CD4-positive, CD25-positive, alpha-beta regulatory T cell (primary cell): Measurements from ENCODE around the gene WDFY3. TPM values are rescaled to one million over a fixed set of nuclear protein-coding genes. Genes with fewer than 3 reads are reported as not detected.
"Not testable (repeated sequence)": the region's sequence is repeated elsewhere in the genome, so short reads cannot be mapped to it uniquely, and the experiment has no call there.

Source experiments
- ATAC-seq, 2 donors: fragments of 150-1000 bp; cut with Tn5 transposase; one replicate each; pipeline ENCODE4 v1.10.0; 2021; ENCODE audit warnings: low read depth in 2 of 2, moderate number of reproducible peaks in 2 of 2, moderate library complexity in 1 of 2
- DNase-seq, 3 donors: peaks; one replicate each; pipeline versions ENCODE4 v3.0.0 to v3.0.0-alpha.2; 2012 to 2022; ENCODE audit warnings: mixed read lengths in 1 of 3
- H3K27ac ChIP-seq: one replicate; pipeline ENCODE4 v1.7.0; 2013; ENCODE audit warnings: mild to moderate bottlenecking, low read length; ENCODE audit not compliant: insufficient read depth, poor library complexity, severe bottlenecking
- H3K27me3 ChIP-seq: one replicate; pipeline ENCODE4 v1.7.0; 2013; ENCODE audit warnings: low read length; ENCODE audit not compliant: control insufficient read depth, insufficient read depth
- H3K36me3 ChIP-seq: one replicate; pipeline ENCODE4 v1.7.0; 2013; ENCODE audit warnings: mild to moderate bottlenecking, low read length, moderate library complexity; ENCODE audit not compliant: control insufficient read depth, insufficient read depth
- H3K4me1 ChIP-seq: 2 replicates; pipeline ENCODE4 v1.7.0; 2013; ENCODE audit warnings: mild to moderate bottlenecking, low read length; ENCODE audit not compliant: insufficient read depth, control insufficient read depth, poor library complexity, severe bottlenecking
- H3K4me3 ChIP-seq: one replicate; pipeline ENCODE4 v1.7.0; 2013; ENCODE audit warnings: low read depth, mild to moderate bottlenecking, low read length, moderate library complexity
- H3K9me3 ChIP-seq, 2 experiments: 1 replicate in 1 of 2; 2 replicates in 1 of 2; pipeline ENCODE4 v1.7.0; 2013; ENCODE audit warnings: low read length in 2 of 2, mild to moderate bottlenecking in 1 of 2, moderate library complexity in 1 of 2; ENCODE audit not compliant: control insufficient read depth in 2 of 2
- H3K27ac Mint-ChIP-seq, 3 donors: one replicate each; pipeline ENCODE4 v1.8.0; 2020 to 2022; ENCODE audit warnings: mild to moderate bottlenecking in 3 of 3, mixed read lengths in 3 of 3, moderate library complexity in 2 of 3
- H3K27me3 Mint-ChIP-seq: one replicate; pipeline ENCODE4 v1.8.0; 2022; ENCODE audit warnings: mild to moderate bottlenecking, mixed read lengths
- H3K36me3 Mint-ChIP-seq: one replicate; pipeline ENCODE4 v1.8.0; 2020; ENCODE audit warnings: mixed read lengths
- H3K4me1 Mint-ChIP-seq, 4 donors: one replicate each; pipeline ENCODE4 v1.8.0; 2020 to 2022; ENCODE audit warnings: mixed read lengths in 4 of 4, mild to moderate bottlenecking in 1 of 4
- H3K4me3 Mint-ChIP-seq, 4 donors: one replicate each; pipeline ENCODE4 v1.8.0; 2020 to 2022; ENCODE audit warnings: mild to moderate bottlenecking in 4 of 4, mixed read lengths in 4 of 4, moderate library complexity in 3 of 4
- H3K9me3 Mint-ChIP-seq, 7 donors: one replicate each; pipeline ENCODE4 v1.8.0; 2020 to 2022; ENCODE audit warnings: mixed read lengths in 7 of 7, mild to moderate bottlenecking in 3 of 7, moderate library complexity in 2 of 7
- polyA plus RNA-seq, 4 donors: library from polyadenylated mRNA; unstranded; fragments of 300-500 nt; fragmentation: Illumina TruSeq; gene quantifications; one replicate each; pipeline ENCODE4 v1.2.3, GENCODE V29; 2021
- total RNA-seq: library from RNA; stranded (reverse); gene quantifications from one replicate; pipeline ENCODE4 v1.2.3, GENCODE V29; 2022

The WDFY3 gene
- total and polyA plus RNA-seq, 5 donors from 2014 or later = 0.44 TPM; not detected in 4

GRCh38 chr4:84677093-84677492 is 289.4 kb downstream of the WDFY3 start:
- H3K4me3 Mint-ChIP-seq = no peak overlapping the region
- no peaks in the 10 kb centered on the region for H3K27me3 ChIP-seq
- no peak overlapping the region for H3K4me3 ChIP-seq
- H3K36me3 Mint-ChIP-seq = no peaks in the 10 kb centered on the region
- no peaks in the 10 kb centered on the region for H3K4me1 ChIP-seq
- H3K27ac Mint-ChIP-seq = no peak overlapping the region
- H3K9me3 ChIP-seq = no peaks in the 10 kb centered on the region
- H3K27ac ChIP-seq = no peak overlapping the region
- no peaks in the 10 kb centered on the region for H3K27me3 Mint-ChIP-seq
- H3K36me3 ChIP-seq = no peaks in the 10 kb centered on the region
- peaks cover 0 to 2% (median 0%) of the 10 kb centered on the region in 7 donors for H3K9me3 Mint-ChIP-seq
- no peak for DNase-seq
- ATAC-seq = no peak
- H3K4me1 Mint-ChIP-seq = peaks cover 0 to 6% (median 2%) of the 10 kb centered on the region in 4 donors

DNA sequence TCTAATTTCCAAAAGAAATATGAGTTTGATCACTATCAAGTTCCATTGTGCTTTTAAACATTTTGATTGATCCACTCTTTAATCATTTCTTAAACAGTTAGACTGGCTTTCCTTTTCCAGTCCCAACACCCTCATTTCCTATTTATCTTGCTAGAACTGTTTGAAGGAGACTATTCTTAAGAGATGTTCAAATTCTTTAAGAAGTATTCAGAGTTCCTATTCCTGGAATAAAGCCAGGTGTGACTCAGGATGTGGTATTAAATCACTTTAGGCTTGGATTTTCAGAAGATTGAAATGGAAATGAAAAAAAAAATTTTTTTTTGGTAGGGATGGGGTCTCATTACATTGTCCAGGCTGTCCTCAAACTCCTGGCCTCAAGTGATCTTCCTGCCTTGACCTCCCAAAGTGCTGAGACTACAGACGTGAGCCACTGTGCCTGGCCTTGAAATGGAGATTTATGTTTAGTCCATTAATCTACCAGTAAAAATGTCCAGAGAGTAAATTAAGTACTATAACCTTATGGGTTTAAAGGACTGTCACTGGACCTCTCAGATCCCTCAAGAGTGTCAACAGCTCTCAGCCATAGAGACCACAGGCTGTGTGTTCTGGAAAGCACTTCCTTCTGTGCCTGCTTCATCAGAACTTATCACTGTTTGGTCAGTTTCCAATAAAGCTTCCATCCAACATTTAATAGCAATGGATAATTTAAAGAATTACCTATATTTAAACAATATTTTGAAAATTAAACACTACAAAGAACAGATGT is 292.8 kb downstream of the WDFY3 start:
- H3K9me3 Mint-ChIP-seq = peaks cover 0 to 4% (median 0%) of the 10 kb centered on the region in 7 donors
- no peaks in the 10 kb centered on the region for H3K27me3 ChIP-seq
- no peak overlapping the region for H3K4me3 ChIP-seq
- H3K36me3 ChIP-seq = no peaks in the 10 kb centered on the region
- no peaks in the 10 kb centered on the region for H3K9me3 ChIP-seq
- H3K4me1 ChIP-seq = no peaks in the 10 kb centered on the region
- no peak overlapping the region for H3K27ac ChIP-seq
- ATAC-seq = no peak
- H3K27me3 Mint-ChIP-seq = no peaks in the 10 kb centered on the region
- H3K27ac Mint-ChIP-seq = no peak overlapping the region
- no peaks in the 10 kb centered on the region for H3K4me1 Mint-ChIP-seq
- H3K36me3 Mint-ChIP-seq = no peaks in the 10 kb centered on the region
- DNase-seq = no peak
- H3K4me3 Mint-ChIP-seq = no peak overlapping the region

DNA sequence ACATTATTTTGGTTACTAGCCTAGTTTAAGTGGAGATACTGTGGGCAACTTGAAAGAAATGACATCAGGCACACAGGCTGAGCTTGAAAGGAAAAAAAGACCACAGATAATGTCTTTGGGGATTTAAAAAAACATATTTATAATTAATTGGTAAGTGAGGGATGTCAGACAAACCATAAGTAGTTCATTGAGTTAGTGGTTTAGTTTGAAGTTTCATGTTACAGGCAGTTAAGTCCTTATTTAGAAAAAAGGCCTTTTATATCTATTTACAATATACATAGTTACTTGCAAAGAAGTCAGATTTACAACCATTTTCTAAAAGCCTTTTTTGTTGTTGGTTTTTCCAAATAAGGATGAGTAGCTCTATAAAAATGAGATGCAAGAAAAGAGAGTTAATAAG is 294.3 kb downstream of the WDFY3 start:
- Histone ChIP-seq H3K36me3 (no peaks in the 10 kb centered on the region), H3K9me3 (no peaks in the 10 kb centered on the region), H3K27me3 (no peaks in the 10 kb centered on the region), H3K27ac (no peak overlapping the region), H3K4me1 (no peaks in the 10 kb centered on the region), H3K4me3 (no peak overlapping the region)
- ATAC-seq = no peak
- no peak for DNase-seq
- Mint-ChIP-seq H3K27me3 (no peaks in the 10 kb centered on the region), H3K9me3 (peaks cover 0 to 4% (median 0%) of the 10 kb centered on the region in 7 donors), H3K4me1 (no peaks in the 10 kb centered on the region), H3K36me3 (no peaks in the 10 kb centered on the region), H3K27ac (no peak overlapping the region), H3K4me3 (no peak overlapping the region)

DNA sequence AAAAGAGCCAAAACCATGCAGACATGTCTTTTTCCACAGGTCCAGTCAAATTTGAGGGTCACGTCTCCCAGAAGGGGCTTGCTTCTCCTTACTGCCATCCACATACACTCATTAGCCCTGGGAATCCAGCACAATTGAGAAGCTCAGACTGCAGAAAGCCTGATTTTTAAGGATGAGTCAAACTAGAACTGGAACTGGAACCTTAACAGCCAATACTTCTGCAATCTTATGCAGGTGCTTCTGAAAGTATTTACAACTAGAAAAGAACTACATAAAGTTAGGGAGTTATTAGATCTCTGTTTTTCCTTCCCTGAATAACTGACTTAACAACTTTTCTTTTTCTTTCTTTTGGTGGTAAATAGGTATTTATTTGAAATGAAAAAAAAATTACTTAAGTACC is 297.3 kb downstream of the WDFY3 start:
- no peak overlapping the region for H3K27ac Mint-ChIP-seq
- Histone ChIP-seq H3K27me3 (no peaks in the 10 kb centered on the region), H3K4me3 (no peak overlapping the region), H3K9me3 (no peaks in the 10 kb centered on the region), H3K36me3 (no peaks in the 10 kb centered on the region), H3K27ac (no peak overlapping the region), H3K4me1 (no peaks in the 10 kb centered on the region)
- H3K27me3 Mint-ChIP-seq = no peaks in the 10 kb centered on the region
- H3K36me3 Mint-ChIP-seq = no peaks in the 10 kb centered on the region
- no peaks in the 10 kb centered on the region for H3K4me1 Mint-ChIP-seq
- peaks cover 0 to 8% (median 0%) of the 10 kb centered on the region in 7 donors for H3K9me3 Mint-ChIP-seq
- no peak for DNase-seq
- ATAC-seq = no peak
- no peak overlapping the region for H3K4me3 Mint-ChIP-seq

- no peaks in the 10 kb centered on the region for H3K36me3 ChIP-seq
- Mint-ChIP-seq H3K4me3 (no peak overlapping the region), H3K9me3 (peaks cover 0 to 6% (median 0%) of the 10 kb centered on the region in 7 donors), H3K36me3 (no peaks in the 10 kb centered on the region), H3K4me1 (no peaks in the 10 kb centered on the region), H3K27ac (no peak overlapping the region), H3K27me3 (no peaks in the 10 kb centered on the region)
- no peak overlapping the region for H3K27ac ChIP-seq
- H3K4me3 ChIP-seq = no peak overlapping the region
- no peaks in the 10 kb centered on the region for H3K27me3 ChIP-seq
- H3K4me1 ChIP-seq = no peaks in the 10 kb centered on the region
- no peak for DNase-seq
- no peak for ATAC-seq
- H3K9me3 ChIP-seq = no peaks in the 10 kb centered on the region
Measured at GRCh38 chr4:84666439-84666838, 300.1 kb downstream of the WDFY3 start.

DNA sequence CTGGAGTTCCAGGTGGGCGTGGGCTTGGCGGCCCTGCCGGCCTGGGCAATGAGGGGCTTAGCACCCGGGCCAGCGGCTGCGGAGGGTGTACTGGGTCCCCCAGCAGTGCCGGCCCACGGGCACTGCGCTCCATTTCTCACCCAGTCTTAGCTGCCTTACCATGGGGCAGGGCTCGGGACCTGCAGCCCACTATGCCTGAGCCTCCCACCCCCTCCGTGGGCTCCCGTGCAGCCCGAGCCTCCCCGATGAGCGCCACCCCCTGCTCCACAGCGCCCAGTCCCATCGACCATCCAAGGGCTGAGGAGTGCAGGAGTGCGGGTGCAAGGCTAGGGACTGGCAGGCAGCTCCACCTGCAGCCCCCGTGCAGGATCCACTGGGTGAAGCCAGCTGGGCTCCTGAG is 301.7 kb downstream of the WDFY3 start:
- not testable (repeated sequence) for H3K4me3 Mint-ChIP-seq, H3K9me3 ChIP-seq, H3K4me3 ChIP-seq, ATAC-seq, H3K27ac ChIP-seq, H3K27ac Mint-ChIP-seq, H3K4me1 ChIP-seq, H3K27me3 Mint-ChIP-seq, H3K36me3 ChIP-seq, H3K27me3 ChIP-seq, H3K4me1 Mint-ChIP-seq, H3K36me3 Mint-ChIP-seq, H3K9me3 Mint-ChIP-seq, DNase-seq

- Mint-ChIP-seq H3K4me3 (no peak overlapping the region), H3K4me1 (no peaks in the 10 kb centered on the region), H3K36me3 (no peaks in the 10 kb centered on the region), H3K27ac (no peak overlapping the region), H3K27me3 (no peaks in the 10 kb centered on the region), H3K9me3 (peaks cover 0 to 17% (median 4%) of the 10 kb centered on the region in 7 donors)
- H3K4me3 ChIP-seq = no peak overlapping the region
- no peaks in the 10 kb centered on the region for H3K36me3 ChIP-seq
- no peak for ATAC-seq
- H3K27me3 ChIP-seq = no peaks in the 10 kb centered on the region
- H3K27ac ChIP-seq = no peak overlapping the region
- no peaks in the 10 kb centered on the region for H3K9me3 ChIP-seq
- no peak for DNase-seq
- H3K4me1 ChIP-seq = no peaks in the 10 kb centered on the region
Measured at GRCh38 chr4:84661191-84661939, 305.1 kb downstream of the WDFY3 start.

DNA sequence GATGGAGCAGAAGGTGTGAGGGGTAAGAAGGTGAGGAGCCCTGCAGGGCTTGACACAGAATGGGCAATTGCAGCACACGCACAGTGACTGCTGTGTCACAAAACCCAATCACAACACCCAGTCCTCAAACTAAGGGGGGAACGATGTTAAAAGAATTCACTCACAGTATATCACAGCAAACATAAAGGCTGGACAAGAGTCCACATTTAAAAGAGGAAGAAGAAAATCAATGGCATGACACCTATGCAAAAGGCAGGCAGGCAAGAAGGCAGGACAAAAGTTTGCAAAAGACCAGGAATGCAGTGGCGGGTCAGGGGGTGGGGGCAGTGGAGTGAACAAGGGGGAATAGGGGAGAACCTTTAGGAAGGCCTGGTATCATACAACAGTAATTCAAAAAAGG is 305.9 kb downstream of the WDFY3 start:
- no peak overlapping the region for H3K4me3 Mint-ChIP-seq
- H3K27me3 Mint-ChIP-seq = no peaks in the 10 kb centered on the region
- no peaks in the 10 kb centered on the region for H3K4me1 Mint-ChIP-seq
- ATAC-seq (no peak), DNase-seq (no peak)
- Histone ChIP-seq H3K4me1 (no peaks in the 10 kb centered on the region), H3K36me3 (no peaks in the 10 kb centered on the region), H3K9me3 (no peaks in the 10 kb centered on the region), H3K27ac (no peak overlapping the region), H3K27me3 (no peaks in the 10 kb centered on the region), H3K4me3 (no peak overlapping the region)
- no peaks in the 10 kb centered on the region for H3K36me3 Mint-ChIP-seq
- H3K27ac Mint-ChIP-seq = no peak overlapping the region
- H3K9me3 Mint-ChIP-seq = peaks cover 2 to 19% (median 5%) of the 10 kb centered on the region in 7 donors
